ENCODE data around the gene TENT5C.

Gene TENT5C

DNA sequence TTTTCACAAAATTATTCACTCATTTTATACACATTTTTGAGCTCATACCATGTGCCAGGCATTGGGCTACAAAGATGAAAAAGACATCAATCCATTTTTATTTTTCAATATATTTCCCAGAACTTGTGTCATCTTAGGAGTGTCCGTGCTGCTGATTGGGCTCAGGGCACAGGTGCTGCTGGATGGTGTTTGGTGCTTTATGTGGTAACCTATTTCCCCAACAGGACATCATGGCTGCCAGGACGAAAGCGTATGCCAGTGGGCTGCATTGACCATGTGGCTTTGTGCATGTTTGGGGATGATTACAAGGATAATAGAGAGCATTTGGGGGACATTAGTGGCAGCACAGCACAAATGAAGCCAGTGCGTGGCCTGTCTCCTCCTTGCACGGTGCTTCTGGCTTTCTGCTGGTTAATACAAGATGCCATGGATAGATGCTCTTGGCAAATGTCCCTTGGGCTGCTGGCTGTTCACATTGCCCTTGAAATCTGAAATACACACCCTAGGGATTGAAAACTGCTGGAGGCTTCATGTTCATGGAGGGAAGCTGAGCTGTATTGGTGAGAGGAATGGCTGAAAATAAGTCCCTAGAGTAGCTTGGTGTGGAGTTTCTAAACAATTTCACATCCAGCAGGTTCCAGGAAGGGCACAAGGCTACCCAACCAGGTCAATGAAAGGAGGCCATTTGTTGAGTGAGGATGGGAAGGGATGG lies 52.3 kb downstream of the TENT5C start:
- DNase-seq (ENCODE audit: low read depth): no peak

DNA sequence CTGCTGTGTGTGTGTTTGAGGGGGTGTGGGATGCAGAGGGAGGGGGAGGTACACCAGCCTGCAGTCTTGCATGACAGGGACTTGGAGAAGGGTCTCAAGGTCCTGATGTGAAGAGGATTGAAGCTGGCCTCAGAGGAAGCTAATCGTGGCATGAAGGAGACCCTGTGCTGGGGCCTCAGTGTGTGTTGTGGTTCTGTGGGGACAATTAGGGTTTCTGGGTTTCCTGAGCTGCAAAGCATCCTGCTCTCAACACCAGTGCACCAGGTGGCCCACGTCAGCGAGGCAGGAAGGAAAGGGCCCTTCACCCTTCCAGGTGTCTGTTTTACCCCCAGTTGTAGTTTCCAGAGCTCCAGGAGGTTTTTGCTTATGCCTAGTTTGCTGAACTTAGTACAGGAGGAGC lies 52.8 kb downstream of the TENT5C start:
- DNase-seq (ENCODE audit: low read depth): peak; percentile 42

DNA sequence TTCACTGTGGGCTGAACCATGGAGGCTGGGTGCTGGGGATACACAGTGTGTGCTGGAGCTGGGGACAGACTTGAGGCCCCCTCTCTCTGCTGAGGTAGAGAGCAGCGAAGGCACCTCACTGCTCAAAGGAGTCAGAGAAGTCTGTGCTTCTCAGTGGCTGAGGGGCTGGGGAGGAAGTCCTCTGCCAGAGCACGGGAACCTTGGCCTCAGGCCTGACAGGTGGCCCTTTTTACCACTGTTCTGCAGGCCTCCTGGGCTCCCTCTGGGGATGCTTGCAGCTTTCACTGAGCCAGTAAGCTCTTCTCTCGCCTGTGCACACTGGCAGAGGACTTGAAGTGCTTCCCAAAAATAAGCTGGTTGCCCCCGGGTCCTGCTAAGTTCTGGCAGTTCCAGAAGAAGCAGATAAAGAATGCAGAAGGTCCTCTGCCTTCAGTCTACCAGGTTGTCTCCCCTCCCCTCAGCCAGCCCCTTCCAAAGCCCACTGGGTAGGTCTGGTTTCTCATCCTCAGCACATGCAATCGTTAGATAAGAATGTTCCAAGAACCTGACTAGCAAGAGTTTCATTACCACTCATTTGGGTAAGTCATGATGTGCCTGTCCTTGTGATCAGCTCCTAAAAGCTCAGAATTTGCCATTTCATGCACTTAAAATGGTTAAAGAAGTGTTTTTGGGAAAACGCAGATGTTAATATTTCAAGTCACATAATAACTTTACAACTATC lies 53.9 kb downstream of the TENT5C start:
- no peak for DNase-seq (ENCODE audit: low read depth)

DNA sequence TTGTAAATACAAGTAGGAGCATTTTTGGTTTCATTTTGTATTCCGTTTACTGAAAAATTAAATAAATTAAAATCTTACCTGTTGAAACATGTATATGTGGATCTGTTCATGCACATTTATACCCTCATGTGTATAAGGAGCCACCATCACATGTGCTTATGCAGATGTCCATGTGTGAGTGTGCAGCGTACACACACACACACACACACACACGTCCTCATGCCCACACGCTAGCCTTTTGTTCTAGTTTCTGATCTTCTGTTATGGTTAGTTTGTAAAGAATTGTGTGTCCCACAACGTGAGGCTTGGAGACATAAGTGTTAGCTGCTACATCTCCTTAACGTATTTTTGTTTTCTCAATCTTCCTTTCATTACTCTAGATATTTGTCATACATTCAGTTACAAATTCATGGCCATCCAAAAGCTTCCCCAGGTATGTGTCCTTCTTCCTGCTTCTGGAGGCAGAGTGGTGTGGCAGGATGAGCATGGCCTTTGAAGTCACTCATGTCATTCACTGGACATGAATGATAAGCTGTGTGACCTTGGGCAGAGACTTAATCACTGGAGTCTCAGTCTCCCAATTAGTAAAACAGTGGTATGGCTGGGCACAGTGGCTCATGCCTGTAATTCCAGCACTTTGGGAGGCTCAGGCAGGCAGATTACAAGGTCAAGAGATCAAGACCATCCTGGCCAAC lies 54.6 kb downstream of the TENT5C start:
- DNase-seq (ENCODE audit: low read depth): no peak

DNA sequence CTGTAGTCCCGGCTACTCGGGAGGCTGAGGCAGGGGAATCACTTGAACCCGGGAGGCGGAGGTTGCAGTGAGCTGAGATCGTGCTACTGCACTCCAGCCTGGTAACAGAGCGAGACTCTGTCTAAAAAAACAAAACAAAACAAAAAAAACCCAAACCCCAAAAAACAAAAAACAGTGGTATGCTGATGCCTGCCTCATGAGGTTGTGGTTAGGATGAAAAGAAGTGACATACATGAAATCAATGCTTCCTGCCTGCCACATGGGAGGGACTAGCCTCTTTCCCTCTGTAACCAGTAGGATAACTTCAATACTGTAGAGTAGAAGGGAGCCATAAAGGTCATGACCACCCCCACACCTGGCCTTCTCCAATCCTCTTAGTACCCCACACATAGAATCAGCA lies 55.2 kb downstream of the TENT5C start:
- peak; percentile 16 for DNase-seq (ENCODE audit: low read depth)

DNA sequence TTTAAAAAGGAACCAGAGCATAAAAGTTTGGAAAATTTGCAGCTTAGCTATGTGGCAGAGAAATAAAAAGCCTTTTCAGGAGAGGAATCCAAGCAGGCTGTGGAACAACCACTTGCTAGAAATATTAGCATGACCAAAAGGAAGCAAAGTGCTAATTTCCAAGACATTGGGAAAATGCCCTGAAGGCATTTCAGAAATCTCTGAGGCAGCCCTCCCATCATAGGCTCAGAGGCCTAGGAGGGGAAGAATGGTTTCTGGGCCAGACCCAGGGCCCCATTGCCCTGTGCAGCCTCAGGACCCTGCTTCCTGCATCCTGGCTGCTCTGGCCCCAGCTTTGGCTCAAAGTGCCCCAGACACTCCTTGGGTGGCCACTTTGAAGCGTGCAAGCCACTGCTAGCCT lies 56.8 kb downstream of the TENT5C start:
- no peak for DNase-seq (ENCODE audit: low read depth)

DNA sequence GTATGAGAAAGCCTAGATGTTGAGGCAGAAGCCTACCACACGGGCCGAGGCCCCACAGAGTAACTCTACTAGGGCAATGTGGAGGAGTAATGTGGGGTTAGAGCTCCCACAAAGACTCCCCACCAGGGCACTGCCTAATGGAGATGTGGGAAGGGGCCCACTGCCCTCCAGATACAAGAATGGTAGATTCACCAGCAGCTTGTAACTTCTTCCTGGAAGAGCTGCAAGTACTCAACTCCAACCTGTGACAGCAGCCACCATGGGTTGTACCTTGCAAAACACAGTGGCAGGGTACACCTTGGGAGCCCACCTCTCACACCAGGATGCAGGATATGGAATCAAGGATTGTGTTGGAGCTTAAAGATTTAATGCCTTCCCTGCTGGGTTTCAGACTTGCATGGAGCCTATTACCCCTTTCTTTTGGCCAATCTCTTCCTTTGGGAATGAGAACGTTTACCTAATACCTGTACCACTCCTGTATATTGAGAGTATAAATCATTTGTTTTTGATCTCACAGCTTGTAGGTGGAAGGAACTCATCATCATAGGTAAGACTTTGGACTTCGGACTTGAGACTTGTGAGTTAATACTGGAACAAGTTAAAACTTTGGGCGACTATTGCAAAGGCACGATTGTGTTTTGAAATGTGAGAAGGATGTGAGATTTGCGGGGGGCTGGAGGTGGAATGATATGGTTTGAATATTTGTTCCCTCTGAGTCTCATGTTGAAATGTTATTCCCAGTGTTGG lies 57.5 kb downstream of the TENT5C start:
- DNase-seq (ENCODE audit: low read depth): no peak

DNA sequence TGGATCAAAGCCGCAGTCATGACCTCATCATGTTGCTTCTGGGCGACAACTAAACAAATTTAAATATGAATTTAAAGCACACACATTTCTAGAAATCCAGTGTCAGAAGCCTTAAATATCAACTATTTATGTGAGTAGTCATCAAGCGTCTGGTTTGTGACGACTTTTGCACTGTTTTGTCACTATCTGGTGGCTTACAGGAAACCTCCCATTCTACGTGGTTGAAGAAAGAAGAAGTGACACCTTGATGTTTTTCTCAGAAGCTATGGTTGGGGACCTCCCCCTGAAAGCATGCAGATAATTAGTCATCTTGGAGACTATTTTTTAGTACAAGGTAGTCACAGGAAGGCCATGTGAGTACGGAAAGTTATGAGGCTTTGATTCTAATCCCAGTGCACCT lies 58.5 kb downstream of the TENT5C start:
- no peak for DNase-seq (ENCODE audit: low read depth)

DNA sequence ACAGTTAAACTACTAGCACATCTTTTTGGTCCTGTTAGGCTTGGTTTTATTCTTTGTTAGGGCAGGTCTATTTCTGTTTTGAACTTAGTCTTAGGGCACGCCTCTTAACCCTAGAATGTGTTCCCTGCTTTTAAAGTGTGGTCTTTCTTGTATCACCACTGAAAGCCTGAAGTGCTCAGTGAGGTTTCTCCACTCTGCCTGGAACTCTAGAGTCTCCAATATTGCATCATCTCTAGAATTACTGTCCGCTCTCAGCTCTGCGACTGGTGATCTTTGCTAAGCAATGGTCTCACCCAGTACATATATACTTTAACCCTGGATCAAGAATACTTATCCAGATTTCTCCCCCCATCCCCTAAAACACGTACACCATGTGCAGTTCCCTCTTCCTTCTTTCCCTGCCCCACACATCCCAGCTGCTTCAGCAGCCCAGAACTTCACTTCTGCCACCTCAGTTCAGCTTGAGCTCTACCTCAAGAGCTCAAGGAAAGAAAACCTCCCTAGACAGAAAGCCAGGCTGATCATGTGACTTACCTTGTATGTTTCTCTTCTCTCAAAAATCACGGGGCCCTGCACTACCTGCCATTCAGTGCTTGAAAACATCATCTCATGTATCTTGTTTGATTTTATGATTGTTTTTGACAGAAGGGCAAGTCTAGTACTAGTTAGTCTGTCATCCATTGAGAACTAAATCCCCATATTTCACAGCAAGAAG lies 59.9 kb downstream of the TENT5C start:
- DNase-seq (ENCODE audit: low read depth): no peak

DNA sequence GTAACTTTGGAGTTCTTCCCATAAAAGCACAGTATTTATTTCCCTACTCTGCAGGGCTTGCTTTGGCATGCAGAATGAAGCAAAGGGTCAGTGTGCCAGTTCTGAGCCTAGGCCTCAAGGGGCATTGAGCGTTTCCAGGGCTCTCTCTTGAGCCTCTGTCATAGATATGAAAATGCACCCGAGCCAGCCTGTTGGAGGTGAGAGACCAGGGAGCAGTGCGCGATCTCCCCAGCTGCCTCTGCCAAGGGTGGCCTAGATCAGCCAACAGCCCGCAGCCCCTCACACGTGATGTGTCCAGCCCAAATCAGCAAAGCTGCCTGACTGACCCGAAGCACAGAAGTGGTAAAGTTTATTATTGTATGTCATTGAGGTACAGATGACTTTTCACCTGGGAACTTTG lies 63.7 kb downstream of the TENT5C start:
- no peak for DNase-seq (ENCODE audit: low read depth)

DNA sequence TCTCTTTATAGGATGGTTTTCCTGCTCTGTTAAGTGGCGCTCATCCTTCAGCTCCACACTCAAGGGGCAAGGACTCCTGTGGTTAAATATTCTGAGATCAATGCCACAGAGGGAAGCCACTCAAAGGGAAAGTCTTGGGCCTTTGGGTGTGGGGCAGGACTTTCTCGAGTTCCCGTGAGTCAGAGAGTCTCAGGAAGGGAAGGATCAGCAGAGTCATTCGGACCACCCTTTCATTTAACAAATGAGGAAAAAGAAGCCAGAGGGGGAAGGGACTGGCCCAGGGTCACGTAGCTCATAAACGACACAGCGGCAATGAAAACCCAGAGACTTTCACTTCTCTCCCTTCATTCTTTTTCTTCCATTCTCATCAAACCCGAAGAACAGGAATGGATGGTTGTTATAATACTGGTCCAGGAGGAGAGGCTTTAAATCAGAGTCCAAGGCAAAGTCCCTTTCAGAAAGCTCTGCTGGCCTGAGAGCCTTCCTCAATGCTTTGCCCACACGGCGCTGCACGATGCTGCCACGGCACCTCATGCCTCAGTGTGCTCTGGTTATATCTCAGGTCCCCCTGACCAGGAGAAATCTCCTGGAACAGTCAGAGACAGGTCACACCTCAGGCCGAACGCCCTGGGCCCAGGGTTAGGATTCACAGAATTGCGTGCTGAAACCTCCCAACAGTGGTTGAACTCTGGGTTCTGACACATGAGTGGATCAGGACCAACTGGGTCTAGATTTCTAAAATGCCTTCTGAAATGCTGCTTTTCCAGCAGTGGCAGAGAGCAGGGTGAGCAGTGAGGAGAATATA lies 65.3 kb downstream of the TENT5C start:
- no peak for DNase-seq (ENCODE audit: low read depth)

DNA sequence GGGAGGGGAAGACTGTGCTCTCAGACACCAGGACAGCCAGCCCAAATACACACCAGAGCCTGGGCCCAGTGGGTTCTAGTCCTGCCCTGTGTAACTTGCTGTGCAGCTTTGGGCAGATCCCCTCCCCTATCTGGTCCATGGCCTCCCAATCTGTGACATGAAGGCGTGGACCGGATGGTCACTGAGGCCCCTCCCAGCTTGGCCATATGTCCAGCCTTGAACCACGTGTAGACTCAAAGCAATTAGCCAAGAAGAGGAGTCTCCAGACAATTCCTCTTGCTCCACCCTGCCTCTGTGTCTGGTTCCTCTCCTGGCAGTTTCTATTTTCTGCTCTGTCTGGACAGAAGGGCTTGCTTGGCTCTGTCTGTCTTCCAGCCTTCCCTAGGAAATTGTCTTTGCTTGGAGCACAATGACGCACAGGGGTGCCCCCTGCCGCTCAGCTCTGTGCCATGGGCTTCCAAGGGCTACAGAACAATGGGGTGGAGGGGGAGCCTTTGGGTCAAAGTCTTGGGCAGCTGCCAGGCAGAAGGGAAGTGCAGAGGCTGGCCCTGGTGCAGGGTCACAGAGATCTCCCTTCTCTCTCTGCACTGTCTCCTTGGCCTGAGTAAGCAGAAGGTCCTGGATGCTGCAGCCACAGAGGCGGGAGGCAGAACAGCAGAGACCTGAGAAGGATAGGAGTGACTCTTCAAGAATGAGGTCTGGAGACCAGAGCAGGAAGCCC lies 66.1 kb downstream of the TENT5C start:
- DNase-seq (ENCODE audit: low read depth): no peak

DNA sequence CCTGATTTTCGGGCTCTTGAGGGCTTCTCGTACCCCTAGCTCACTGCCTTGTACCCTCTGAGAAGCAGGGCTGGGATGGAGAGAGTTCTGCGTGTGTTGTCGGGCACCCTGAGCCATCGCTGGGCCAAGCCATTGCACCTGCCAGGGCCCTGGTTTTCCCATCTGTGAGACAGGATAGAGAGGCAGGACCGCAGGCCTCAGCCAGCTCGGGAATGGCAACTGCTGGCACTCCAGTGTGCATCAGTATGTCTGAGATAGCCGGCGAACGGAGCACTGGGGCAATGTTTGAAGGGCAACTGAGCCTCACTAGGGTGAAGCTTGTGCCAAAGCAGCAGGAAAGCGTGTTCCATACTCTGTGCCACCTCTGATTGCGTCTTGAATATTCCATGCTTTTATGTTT lies 66.9 kb downstream of the TENT5C start:
- no peak for DNase-seq (ENCODE audit: low read depth)

DNA sequence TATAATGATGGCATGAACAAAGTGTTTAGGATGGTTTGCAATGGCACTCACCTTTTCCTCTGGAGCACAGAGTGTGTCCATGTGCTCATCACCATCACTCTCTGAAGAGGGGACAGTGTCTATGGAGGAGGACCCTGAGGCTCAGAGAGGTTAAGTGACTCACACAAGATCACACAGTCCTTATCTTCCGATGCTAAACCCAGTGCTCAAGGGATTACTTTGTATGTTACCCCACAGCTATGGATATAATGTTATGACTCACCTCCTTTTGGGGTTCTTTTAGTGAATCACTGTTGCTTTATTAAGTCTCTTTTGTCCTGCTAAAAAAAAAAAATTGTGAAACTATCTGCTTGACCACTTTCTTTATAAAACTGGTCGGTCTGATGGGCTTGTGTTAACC lies 67.6 kb downstream of the TENT5C start:
- no peak for DNase-seq (ENCODE audit: low read depth)

DNA sequence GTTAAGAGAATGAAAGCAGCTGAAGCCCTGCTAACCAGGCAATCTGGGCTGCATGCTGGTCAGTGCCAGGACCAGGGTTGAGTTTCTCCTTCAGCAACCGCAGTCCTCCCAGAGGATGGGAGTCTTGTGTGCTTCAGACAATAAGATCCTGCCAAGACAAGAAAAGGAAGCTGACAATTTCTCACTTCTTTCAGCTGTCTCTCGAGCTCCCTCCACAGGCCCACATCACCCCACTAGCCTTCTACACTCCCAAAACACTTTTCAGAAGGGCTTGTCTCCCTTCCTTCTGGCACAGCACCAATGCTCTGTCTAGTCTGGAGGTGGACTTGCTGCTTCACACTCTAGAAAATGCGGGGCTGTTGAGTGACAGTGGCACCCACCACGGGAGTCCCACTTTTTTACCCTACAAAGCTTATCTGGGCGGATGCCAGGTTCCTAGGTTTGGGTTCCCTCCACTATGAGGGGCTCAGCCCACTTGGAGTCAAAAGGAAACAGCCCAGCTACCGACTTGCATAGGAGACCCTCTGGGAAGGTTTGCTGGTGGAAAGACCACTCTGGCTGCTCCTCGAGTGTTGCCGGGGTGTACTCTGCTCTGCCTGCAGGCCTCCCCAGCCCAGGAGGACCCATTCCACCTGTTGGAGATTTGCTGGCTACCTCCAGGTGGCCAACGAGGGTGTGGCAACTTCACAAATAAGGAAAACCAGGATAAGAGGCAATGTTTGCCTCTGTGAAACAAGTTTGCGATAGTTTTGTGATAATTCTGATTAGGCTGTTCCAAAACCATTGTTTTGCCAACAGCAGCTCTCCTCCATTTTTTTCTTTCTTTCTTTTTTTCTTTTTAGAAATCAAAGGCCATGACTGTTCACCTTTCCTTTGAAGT lies 68.9 kb downstream of the TENT5C start:
- DNase-seq (ENCODE audit: low read depth): peak; percentile 36

DNA sequence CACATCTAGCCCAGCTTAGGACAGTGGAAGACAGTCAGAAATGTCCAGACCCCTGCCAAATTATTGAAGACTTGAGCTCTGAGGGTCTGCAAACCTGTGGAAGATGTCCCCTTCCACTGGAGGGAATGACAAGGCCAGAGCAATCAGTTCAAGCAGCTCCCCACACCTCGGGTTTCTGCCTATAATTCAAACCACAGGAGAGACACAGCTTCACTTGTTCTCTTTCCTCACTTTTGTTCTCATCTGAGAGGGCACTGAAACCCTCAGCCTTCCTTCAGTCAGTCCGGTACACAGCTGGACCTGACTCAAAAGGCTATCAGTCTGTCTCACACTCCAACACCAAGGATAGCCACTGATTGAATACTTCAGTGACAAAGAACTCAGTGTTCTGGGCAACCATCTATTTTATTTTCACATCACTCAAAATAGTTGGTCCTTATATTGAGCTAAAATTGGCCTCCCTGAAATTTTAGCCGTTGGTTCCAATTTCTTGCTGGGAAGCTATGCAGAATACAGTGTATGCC lies 70.1 kb downstream of the TENT5C start:
- no peak for DNase-seq (ENCODE audit: low read depth)

DNA sequence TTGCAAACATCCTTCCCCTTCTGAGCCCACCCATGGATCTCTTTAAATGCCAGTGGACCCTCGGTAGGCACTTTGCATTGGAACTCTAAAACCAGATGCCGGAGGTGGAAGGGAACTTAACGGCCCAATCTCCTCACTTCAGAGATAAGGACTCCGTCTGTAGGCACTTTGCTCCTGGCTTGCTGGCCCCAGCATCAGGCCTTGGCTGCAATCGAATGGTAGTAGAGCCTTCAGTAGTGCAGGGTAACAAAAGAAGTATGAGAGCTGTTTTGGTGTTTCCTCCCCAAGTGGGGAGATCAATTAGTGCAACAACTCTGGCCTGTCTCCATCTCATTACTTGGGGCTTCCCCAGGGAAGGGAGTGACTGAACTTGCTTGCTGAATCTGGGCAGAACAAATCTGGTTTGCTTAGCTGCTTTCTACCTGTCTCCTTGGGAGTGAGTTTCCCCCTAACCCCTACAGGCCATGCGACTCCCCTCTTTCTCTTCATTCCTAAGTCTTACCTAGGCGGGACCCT lies 70.8 kb downstream of the TENT5C start:
- no peak for DNase-seq (ENCODE audit: low read depth)
